DMS79 treated with DMSO at 0.1 percent for 48 hours (cell line): ENCODE data around the gene SFSWAP.
"Not testable (repeated sequence)": the region's sequence is repeated elsewhere in the genome, so short reads cannot be mapped to it uniquely, and the experiment has no call there.

Source experiments
- DNase-seq: peaks from one replicate; lab custom pipeline; 2025; lab: John Stamatoyannopoulos, UW

Gene SFSWAP

GRCh38 chr12:131761638-131762037 lies 50.7 kb downstream of the SFSWAP start:
- no peak for DNase-seq

DNA sequence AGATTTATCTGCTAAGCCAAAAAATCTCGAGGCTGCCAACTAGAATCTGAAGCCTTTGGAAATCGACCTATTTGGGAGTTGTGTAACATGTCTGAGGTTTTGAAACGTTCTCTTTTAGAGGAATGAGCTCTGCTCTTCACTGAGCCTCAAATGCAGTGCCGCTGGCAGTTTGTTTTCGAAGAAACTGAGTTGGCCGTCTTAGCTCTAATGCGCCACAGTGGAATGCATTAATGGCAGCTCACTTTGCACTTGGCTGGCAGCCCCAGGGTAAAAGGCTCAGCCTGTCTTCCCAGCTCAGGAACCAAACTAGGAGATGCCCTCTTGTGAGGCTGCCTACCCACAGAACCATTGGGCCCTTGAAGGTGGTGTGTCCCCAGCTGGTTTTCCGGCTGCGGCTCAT lies 53.8 kb downstream of the SFSWAP start:
- no peak for DNase-seq

- DNase-seq, result no peak
Observed at GRCh38 chr12:131765961-131766360, 55.1 kb downstream of the SFSWAP start.

DNA sequence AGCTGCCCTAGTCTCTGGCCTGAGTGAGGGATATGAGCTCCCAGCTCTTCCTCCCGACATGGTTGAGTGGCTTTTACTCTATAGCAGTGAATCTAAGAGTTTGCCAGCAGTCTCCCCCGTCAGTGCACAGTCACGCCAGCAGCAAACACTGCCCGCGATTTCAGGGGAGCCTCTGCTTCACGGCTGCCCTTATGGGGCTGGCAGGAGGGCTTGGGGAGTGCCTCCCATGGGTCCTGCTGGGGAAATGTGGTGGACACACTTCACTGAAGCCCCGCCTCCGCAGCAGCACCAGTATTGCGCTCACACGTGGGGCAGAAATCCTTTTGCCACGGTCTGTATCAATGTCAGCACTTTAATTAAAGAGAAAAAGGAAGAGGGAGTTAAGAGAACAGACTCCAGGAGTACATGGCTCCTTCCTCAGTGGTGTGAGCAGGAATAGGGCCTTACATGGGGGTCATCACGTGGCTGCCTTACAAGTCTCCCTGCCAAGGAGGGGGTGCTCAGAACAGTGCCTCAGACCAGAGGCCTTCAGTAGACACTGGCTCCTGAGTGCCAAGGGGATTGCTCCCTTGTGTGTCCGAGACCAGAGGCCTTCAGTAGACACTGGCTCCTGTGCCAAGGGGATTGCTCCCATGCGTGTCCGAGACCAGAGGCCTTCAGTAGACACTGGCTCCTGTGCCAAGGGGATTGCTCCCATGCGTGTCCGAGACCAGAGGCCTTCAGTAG lies 55.7 kb downstream of the SFSWAP start:
- DNase-seq, result no peak

GRCh38 chr12:131770120-131770519 lies 59.2 kb downstream of the SFSWAP start:
- DNase-seq, result no peak

DNA sequence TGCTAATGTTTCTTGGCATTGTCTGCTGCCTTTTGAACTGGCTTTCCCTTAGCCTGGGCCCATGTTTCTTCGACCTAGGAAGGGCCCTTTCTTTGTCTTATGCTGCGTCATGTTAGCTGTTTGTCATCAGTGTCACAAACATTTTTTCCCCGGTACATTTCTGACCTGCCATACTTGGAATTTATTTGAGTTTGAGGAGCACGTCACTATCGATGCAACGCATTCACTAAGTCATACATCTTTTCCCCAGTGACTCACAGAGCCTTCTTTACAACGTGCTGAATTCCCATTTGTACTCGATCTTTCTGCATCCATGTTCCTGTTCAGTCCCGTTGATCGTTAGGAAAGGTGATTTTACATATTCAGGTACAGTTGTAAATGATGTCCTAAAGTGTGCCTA lies 61.1 kb downstream of the SFSWAP start:
- no peak for DNase-seq

- no peak for DNase-seq
Observed at GRCh38 chr12:131773582-131774221, 62.8 kb downstream of the SFSWAP start.

GRCh38 chr12:131774576-131775391 lies 63.9 kb downstream of the SFSWAP start:
- peak; percentile 36 for DNase-seq

- DNase-seq, result no peak
Observed at GRCh38 chr12:131775392-131776236, 64.7 kb downstream of the SFSWAP start.

GRCh38 chr12:131776237-131776889 lies 65.5 kb downstream of the SFSWAP start:
- peak; percentile 30 for DNase-seq

DNA sequence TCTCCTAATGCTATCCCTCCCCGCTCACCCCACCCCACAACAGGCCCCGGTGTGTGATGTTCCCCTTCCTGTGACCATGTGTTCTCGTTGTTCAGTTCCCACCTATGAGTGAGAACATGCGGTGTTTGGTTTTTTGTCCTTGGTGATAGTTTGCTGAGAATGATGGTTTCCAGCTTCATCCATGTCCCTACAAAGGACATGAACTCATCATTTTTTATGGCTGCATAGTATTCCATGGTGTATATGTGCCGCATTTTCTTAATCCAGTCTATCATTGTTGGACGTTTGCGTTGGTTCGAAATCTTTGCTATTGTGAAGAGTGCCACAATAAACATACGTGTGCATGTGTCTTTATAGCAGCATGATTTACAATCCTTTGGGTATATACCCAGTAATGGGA lies 66.4 kb downstream of the SFSWAP start:
- DNase-seq, result not testable (repeated sequence)

DNA sequence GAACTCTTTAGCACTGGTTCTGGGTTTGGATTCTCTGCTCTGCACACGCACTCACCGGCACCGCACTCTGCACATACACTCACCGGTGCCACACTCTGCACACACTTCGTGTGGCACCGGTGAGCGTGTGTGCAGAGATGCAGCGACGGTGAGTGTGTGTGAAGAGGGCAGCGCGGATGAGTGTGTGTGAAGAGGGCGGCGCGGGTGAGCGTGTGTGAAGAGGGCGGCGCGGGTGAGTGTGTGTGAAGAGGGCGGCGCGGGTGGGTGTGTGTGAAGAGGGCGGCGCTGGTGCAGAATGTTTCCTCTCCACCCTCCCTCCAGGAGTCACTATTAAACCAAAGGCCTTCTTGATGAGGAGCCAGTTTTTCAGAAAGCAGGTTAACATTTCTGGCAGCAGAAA lies 68.1 kb downstream of the SFSWAP start:
- DNase-seq, result no peak

- no peak for DNase-seq
Observed at GRCh38 chr12:131782061-131782460, 71.2 kb downstream of the SFSWAP start.

DNA sequence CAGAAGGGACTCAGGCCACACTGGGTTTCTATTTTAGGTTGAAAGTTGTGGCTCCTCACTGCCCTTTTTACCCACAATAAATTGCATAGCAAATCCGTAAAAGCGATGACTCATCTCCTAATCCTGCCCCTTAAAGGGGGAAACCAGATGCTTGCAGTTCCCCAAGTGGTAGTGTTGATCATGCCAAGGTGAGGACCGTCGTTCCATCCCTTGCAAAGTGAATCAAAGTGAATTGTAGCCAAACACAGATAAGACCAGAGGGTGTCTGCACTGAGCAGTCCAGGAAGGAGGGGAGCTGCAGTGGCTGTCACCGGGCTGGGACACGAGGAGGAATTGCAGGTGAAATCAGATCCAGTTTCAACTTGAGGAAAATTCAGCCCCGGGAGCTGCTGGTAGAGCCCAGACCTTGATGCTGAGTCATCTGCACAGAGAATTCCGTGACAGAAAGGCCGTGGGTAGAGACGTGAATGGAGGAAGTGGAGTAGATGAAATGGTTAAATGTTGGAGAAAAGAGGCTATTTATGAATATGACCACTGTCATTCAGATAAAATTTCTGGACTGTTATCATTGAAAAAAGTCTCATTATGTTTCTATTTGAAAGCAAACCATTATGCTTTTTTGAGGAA lies 73.1 kb downstream of the SFSWAP start:
- no peak for DNase-seq

- DNase-seq, result no peak
Observed at GRCh38 chr12:131784909-131785762, 74.2 kb downstream of the SFSWAP start.

DNA sequence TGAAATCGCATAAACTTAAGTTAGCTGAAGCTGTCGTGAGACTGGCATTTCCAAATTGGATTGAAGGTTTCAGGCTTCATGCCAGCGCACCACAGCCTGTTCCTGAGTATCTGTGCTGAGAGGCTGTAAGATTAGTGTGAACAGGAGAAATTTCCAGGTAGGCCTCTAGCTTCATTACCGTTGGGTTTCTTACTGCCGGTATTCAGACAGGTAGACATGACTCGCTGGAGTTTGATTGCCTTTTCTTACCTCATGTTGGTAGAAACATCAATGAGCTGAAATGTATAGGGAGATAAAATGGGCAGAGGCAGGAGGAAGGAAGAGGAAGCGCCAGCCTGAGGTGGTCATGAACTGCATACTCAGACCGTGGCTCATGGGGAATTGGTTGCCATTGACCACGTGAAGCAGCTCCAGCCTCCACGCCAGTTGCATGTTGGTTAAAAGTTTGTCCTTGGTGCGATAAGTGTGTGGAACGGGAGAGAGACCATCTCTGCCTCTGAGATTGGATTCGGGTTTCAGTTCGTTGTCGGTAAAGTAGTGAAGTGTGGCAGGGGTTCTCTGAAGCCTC lies 75.0 kb downstream of the SFSWAP start:
- DNase-seq, result no peak

DNA sequence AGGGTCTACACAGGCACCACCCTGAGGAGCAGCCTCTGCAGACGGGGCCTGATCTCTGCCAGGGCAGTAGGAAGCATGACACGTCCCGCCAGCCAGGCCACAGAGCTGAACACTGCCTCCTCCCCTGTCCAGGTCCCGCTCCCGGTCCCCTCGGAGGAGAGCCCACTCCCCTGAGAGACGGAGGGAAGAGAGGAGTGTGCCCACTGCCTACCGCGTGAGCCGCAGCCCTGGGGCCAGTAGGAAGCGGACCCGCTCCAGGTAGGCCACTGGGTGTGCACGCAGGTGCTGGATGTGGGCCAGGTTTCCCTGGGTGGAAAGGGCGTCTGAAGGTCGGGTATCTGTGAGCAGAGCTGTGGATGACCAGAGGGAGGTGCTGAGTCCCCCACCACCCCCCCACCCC lies 75.4 kb downstream of the SFSWAP start:
- no peak for DNase-seq

DNA sequence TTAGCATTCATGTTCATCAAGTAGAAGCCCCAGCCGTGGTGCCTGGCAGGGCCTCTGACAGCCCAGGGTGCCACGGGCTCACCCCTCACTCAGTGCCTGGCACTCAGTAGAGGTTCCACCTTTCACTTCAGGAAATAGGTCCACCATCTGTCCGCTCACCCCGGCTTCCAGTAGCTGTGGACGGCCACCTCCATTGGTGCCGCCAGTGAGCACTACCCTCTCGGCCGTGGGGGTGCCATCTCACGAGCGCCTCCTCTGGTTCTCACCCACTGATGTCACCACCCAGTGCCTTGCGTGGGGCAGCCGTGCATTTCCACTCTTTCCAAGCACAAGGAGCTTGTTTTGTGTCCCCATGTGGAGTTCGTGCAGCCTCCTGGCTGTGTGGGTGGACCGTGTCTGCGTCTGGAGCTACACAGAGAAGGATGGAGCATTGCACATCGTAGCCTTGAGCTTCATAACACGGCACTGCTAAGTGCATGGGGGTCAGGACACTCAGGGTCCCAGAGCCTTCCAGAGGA lies 76.3 kb downstream of the SFSWAP start:
- no peak for DNase-seq

DNA sequence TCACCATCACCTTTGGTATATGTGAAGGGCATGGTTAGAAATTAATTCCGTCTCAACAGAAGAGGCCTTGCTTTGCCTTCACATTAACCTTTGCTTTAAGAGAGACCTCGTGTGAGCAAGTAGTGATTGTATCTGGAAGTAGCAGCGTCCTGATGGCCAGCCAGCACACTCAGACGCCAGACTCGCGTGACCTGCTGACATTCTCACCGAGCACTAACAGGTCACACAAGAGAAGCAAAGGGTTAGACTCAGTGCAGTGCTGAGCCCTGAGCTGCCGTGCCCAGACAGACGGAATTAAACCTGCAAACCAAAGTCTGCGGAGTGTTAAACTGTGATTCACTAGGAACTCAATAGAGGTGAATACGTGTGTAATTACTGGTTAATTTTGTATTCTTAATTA lies 77.2 kb downstream of the SFSWAP start:
- DNase-seq, result no peak

DNA sequence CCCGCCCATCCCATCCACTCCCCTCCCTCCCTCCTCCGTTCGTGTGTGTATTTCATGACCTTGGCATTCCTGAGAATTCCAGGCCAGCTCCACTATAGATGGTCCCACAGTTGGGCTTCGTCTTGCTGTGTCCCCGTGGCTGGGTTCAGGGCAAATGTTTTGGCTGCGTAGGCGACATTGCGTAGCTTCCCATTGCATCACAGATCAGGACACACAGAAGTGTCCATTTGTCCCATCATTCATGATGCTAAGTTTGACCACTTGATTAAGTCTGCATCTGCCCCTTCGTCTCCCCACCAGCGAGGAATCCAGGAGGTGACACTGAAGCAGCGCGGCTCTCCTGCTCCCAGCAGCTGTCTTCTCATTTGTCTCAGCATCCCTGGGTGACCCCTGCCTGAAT lies 78.7 kb downstream of the SFSWAP start:
- DNase-seq, result no peak
